GM12873 (cell line): ENCODE data around the gene RAD51B.

Experiments used
- TF ChIP-seq, protein P1 (sequence below): IDR thresholded peaks from 2 replicates; pipeline ENCODE4 v1.5.1; 2012; ENCODE audit warnings: low read depth, mild to moderate bottlenecking, moderate library complexity, low read length, control low read depth; ENCODE audit not compliant: insufficient read depth; ENCODE audit errors: missing control alignments

The RAD51B gene

DNA sequence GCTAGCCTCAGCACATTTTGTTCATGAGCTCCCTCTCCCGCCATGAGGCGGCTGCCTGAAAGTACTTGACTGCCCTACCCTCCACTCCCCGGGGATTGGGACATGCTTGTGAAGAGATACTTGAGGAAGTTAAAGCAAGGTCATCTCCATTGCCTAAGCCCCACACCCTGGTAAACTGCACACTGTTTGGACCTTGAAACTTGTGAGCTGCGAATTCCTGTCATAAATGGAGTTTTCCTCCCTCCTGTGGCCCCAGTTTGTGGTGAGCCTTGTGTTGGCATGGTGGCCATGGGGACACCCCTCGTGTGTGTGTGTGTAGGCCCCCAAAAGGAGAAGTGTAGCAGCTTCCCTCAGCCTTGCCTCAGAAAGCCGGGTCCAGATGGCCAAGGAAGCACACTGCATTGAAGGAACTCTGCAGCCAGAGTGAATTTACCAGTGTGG lies 577.8 kb downstream of the RAD51B start:
- TF ChIP-seq, protein P1, sequence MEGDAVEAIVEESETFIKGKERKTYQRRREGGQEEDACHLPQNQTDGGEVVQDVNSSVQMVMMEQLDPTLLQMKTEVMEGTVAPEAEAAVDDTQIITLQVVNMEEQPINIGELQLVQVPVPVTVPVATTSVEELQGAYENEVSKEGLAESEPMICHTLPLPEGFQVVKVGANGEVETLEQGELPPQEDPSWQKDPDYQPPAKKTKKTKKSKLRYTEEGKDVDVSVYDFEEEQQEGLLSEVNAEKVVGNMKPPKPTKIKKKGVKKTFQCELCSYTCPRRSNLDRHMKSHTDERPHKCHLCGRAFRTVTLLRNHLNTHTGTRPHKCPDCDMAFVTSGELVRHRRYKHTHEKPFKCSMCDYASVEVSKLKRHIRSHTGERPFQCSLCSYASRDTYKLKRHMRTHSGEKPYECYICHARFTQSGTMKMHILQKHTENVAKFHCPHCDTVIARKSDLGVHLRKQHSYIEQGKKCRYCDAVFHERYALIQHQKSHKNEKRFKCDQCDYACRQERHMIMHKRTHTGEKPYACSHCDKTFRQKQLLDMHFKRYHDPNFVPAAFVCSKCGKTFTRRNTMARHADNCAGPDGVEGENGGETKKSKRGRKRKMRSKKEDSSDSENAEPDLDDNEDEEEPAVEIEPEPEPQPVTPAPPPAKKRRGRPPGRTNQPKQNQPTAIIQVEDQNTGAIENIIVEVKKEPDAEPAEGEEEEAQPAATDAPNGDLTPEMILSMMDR, result no peak

DNA sequence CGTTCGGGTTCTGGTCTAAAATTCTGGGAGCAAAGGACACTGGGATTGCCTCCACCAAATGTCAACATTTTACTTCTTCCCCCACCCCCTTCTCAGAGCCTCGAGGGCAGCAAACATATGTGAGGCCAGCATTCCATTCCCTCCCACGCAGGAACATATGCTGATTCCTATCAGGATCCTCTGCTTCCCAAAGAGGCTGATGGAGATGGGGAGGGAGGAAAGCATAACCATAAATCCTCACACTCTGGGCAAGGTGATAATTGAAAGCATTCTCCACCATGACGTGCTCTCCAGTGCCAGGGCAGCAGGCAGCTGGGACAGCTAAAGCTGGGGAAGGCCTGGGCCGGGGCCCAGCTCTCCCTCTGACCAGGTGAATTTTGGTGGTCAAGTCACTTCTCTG lies 578.2 kb downstream of the RAD51B start:
- TF ChIP-seq, protein P1, result no peak

DNA sequence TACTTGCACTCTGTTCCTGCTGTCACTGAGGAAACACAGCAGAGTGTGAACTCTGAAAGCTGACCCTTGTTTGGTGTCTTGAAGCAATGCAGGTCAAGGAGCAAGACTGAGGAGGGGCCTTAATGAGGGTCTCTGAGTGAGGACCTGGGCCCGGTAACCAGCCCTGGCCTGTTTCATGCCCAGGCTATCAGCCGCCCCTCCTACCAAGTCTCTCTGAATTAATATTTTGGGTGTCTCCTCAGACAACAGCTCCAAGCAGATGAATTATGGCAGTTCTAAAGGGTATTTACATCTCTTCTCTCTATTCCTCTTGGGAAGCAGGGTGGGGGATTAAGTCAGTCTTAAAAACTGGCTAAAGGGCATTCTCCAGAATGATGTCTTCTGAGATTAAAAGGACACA lies 578.8 kb downstream of the RAD51B start:
- TF ChIP-seq, protein P1, result no peak

DNA sequence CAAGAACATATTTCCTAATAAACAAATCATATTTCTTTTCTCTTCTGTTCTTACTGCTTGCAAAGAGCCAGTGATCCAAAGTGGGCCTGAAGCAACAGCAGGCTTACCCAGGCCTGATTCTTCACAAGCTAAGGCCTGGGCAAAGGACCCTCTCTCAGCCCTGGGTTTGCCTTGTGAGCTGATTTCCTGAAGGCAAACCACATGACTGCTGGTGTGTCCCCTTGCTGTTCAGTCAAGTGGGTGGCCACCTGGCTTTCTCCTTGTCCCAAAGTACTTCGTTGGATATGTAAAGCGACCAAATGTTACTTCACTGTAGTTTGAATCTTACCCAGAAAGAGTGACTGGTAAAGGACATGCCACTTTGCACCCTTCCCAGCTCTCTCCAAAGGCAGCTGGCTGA lies 580.4 kb downstream of the RAD51B start:
- TF ChIP-seq, protein P1, result no peak

DNA sequence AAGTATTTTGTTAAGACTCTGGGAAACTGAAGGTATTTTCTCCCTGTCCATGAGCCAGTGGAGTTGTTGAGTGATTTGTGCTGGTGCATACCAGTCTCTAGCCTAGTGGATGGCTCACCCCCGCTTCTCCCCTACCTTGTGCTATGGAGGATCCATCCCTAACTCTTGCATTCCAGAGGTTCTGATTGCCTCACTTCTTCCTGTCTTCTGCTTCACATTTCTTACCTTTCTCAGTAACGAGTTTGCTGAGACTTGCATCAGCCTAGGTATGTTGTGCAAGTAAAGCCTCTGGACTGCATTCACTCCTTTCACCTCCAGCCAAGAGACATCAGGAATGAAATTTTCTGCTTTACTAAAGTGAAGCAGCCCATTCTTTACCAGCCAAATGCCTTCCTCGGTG lies 581.7 kb downstream of the RAD51B start:
- TF ChIP-seq, protein P1, result no peak

DNA sequence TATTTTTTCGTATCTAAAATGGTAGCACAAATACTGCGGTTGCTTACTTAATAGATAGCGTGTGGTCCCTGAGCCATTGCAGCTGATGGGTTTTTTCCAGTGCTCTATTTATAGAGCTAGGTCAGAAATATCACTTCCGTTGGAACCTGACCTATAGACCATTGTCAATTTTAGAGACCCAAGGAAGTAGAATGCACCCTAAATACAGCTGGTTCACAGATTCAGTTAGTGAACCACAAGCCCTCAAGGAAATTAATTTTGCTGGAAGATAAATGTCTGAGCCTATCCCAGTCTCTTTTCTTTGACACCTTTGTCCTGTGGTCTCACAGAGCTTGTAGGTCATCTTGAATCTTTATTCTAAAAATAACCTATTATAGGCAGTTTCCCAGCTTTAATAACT lies 582.3 kb downstream of the RAD51B start:
- TF ChIP-seq, protein P1, result no peak

DNA sequence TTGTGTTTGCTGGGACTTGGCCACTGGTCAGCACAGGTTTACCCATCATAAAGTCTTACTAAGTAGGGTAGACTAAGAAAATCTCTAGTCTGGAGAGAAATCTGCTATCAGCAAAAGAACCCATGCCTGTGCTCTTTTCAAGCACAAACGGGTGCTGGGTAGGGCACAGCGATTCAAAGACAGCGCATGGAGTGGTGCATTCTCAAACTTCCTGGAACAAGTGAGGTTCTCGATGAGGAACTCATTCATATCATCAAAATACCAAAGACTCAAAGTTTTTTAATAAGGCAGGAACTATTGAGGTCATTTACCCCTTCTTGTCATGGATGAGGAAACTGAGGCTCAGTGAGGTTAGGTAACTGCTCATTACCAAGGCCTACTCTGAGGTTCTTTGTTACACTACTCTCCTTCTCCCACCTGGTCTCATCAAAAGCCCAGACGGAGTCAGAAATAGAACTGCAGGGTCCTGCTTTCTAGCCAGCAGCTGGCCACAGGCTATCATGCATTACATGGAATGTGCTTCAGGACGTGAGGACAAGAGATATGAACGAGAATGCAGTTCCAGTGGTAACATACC lies 583.0 kb downstream of the RAD51B start:
- TF ChIP-seq, protein P1, result no peak
